K562 (cell line): ENCODE measurements around the gene PURA. TPM values are rescaled to one million over a fixed set of nuclear protein-coding genes. Genes with fewer than 3 reads are reported as not detected.

Experiments
- CBX3 ChIP-seq, 2 experiments: IDR thresholded peaks; 1 replicate in 1 of 2; 2 replicates in 1 of 2; pipeline ENCODE4 v1.6.1; 2012; ENCODE audit warnings: inconsistent platforms in 2 of 2, low read length in 2 of 2, borderline replicate concordance in 1 of 2, control low read depth in 1 of 2
- CBX5 ChIP-seq: IDR thresholded peaks from 2 replicates; pipeline ENCODE4 v1.6.1; 2014; ENCODE audit warnings: low read depth, borderline replicate concordance
- DACH1 ChIP-seq: fragments of 450-650 bp; IDR thresholded peaks from 2 replicates; pipeline ENCODE4 v1.6.1; 2018; ENCODE audit not compliant: partially characterized antibody
- ELF1 ChIP-seq: fragments of 200-800 bp; sonication (Bioruptor generic); IDR thresholded peaks from 2 replicates; pipeline ENCODE4 v1.6.1; 2016; ENCODE audit warnings: missing genetic modification characterization, missing compliant biosample characterization
- ETV1 ChIP-seq: fragments of 450-650 bp; conservative IDR thresholded peaks from 2 replicates; pipeline ENCODE4 v1.6.1; 2016; ENCODE audit warnings: missing genetic modification characterization, control low read depth, low read depth, missing compliant biosample characterization
- JUN ChIP-seq, 2 experiments: sonication (generic) in 1 of 2; formaldehyde crosslinking in 1 of 2; IDR thresholded peaks; 2 replicates each; pipeline versions ENCODE4 v1.6.1 to v1.8.0; 2012 to 2022; ENCODE audit warnings: borderline replicate concordance in 2 of 2, mild to moderate bottlenecking in 2 of 2, improper control_type of control experiment in 1 of 2, low read depth in 1 of 2, low read length in 1 of 2, missing genetic modification reagents in 1 of 2
- JUND ChIP-seq, 2 experiments: IDR thresholded peaks; 2 replicates in 1 of 2; 3 replicates in 1 of 2; pipeline ENCODE4 v1.6.1; 2011; ENCODE audit warnings: borderline replicate concordance in 2 of 2, low read depth in 2 of 2, low read length in 2 of 2, improper control_type of control experiment in 1 of 2, missing biosample characterization in 1 of 2, missing genetic modification characterization in 1 of 2, missing genetic modification reagents in 1 of 2
- L3MBTL2 ChIP-seq: fragments of 450-650 bp; IDR thresholded peaks from 2 replicates; pipeline ENCODE4 v1.6.1; 2016; ENCODE audit warnings: mild to moderate bottlenecking, moderate library complexity
- NCOA6 ChIP-seq: fragments of 450-650 bp; IDR thresholded peaks from 2 replicates; pipeline ENCODE4 v1.6.1; 2017; ENCODE audit warnings: mild to moderate bottlenecking
- PRMT5 ChIP-seq: sonication (generic); formaldehyde crosslinking; IDR thresholded peaks from 2 replicates; pipeline ENCODE4 v1.5.0; 2020; ENCODE audit warnings: missing genetic modification reagents
- RNF2 ChIP-seq: sonication (generic); IDR thresholded peaks from 2 replicates; pipeline ENCODE4 v1.6.1; 2016
- SMARCA4 ChIP-seq: fragments of 450-650 bp; IDR thresholded peaks from 2 replicates; pipeline ENCODE4 v1.6.1; 2016
- SREBF2 ChIP-seq: sonication (generic); formaldehyde crosslinking; IDR thresholded peaks from 2 replicates; pipeline ENCODE4 v1.4.0; 2020; ENCODE audit warnings: mild to moderate bottlenecking, missing genetic modification reagents
- U2AF2 ChIP-seq: fragments of 200-400 bp; formaldehyde crosslinking; optimal IDR thresholded peaks from 2 replicates; pipeline ENCODE3; 2017; ENCODE audit warnings: low read depth, mild to moderate bottlenecking, low read length
- ZKSCAN3 ChIP-seq: fragments of 250-450 bp; sonication (Bioruptor Pico); IDR thresholded peaks from 2 replicates; pipeline ENCODE4 v1.4.0; 2020
- ZNF184 ChIP-seq: sonication (generic); formaldehyde crosslinking; IDR thresholded peaks from 2 replicates; pipeline ENCODE4 v1.5.0; 2020; ENCODE audit warnings: missing genetic modification reagents
- ZNF24 ChIP-seq: fragments of 450-650 bp; IDR thresholded peaks from 2 replicates; pipeline ENCODE4 v1.6.1; 2016
- polyA plus RNA-seq, 8 experiments: library from polyadenylated mRNA; depleted of rRNA in 4 of 8; stranded (reverse) in 5 of 8; unstranded in 3 of 8; fragments of >200 nt; fragmentation: Nextera tagmentation in 2 of 8; fragmentation: Illumina TruSeq in 1 of 8; extraction: Ambion mirVana in 2 of 8; extraction: Trizol in 1 of 8; gene quantifications; 2 replicates each; pipeline versions ENCODE4 v1.2.1 to v1.2.3, GENCODE V29; 2011 to 2014; ENCODE audit warnings: inconsistent platforms in 1 of 8, missing spikeins in 1 of 8
- total RNA-seq, 7 experiments: library from RNA; depleted of rRNA in 6 of 7; stranded (reverse); fragments of >200 nt in 6 of 7; fragmentation: Illumina TruSeq in 2 of 7; extraction: Trizol in 2 of 7; gene quantifications; 2 replicates each; pipeline versions ENCODE4 v1.2.1 to v1.2.3, GENCODE V29; 2011 to 2021; ENCODE audit warnings: low replicate concordance in 1 of 7
- TF ChIP-seq, protein P1 (sequence below): fragments of 450-650 bp; IDR thresholded peaks from 2 replicates; pipeline ENCODE4 v1.6.1; 2018; ENCODE audit not compliant: partially characterized antibody
- TF ChIP-seq, protein P2 (sequence below): fragments of 200-800 bp; sonication (Bioruptor generic); IDR thresholded peaks from 2 replicates; pipeline ENCODE4 v1.6.1; 2016; ENCODE audit warnings: missing genetic modification characterization, missing compliant biosample characterization
- TF ChIP-seq, protein P3 (sequence below): fragments of 450-650 bp; formaldehyde crosslinking; IDR thresholded peaks from 2 replicates; pipeline ENCODE4 v1.4.0; 2022; ENCODE audit warnings: missing genetic modification characterization

The PURA gene
- total and polyA plus RNA-seq, 9 of the 15 experiments (the other 6 are each of a cell fraction or from before 2014, with no cell fraction given), result 3.2 to 11.1 (median 5.4) TPM

DNA sequence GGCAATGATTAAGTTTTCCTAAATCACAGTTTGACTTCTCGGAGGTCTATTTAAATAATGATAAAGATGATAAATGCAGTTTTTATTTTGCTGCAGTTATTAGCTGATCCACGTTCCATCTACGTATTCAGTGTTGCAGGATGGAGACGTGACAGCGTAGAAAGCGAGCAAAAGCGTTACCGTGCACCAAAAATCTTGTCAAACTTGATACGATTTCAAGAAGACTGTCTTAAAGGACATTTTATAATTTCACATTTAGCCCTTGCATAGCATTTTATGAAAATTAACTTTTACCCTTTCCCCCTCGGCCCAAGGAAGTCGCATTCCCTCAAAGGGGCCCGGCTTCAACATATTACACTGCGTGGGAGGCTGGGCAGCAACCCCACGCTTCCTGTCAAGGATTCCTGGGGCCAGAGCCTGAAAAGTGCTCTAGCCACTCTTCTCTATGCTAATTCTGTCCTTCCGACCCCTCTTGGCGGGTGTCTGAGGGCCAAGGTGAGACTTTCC, 7.1 kb upstream of the PURA start (continued):
- TF ChIP-seq, protein P1, sequence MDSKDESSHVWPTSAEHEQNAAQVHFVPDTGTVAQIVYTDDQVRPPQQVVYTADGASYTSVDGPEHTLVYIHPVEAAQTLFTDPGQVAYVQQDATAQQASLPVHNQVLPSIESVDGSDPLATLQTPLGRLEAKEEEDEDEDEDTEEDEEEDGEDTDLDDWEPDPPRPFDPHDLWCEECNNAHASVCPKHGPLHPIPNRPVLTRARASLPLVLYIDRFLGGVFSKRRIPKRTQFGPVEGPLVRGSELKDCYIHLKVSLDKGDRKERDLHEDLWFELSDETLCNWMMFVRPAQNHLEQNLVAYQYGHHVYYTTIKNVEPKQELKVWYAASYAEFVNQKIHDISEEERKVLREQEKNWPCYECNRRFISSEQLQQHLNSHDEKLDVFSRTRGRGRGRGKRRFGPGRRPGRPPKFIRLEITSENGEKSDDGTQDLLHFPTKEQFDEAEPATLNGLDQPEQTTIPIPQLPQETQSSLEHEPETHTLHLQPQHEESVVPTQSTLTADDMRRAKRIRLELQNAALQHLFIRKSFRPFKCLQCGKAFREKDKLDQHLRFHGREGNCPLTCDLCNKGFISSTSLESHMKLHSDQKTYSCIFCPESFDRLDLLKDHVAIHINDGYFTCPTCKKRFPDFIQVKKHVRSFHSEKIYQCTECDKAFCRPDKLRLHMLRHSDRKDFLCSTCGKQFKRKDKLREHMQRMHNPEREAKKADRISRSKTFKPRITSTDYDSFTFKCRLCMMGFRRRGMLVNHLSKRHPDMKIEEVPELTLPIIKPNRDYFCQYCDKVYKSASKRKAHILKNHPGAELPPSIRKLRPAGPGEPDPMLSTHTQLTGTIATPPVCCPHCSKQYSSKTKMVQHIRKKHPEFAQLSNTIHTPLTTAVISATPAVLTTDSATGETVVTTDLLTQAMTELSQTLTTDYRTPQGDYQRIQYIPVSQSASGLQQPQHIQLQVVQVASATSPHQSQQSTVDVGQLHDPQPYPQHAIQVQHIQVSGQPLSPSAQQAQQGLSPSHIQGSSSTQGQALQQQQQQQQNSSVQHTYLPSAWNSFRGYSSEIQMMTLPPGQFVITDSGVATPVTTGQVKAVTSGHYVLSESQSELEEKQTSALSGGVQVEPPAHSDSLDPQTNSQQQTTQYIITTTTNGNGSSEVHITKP, result no peak
- TF ChIP-seq CBX5, result no peak
- no peak for TF ChIP-seq JUN (IDR thresholded peaks at IDR 0.05; ENCODE audit: borderline replicate concordance, low read depth, low read length)
- TF ChIP-seq JUN (CRISPR knock-in tag; IDR thresholded peaks at IDR 0.05; ENCODE audit: borderline replicate concordance), result no peak
- no peak for TF ChIP-seq RNF2
- TF ChIP-seq, protein P2, sequence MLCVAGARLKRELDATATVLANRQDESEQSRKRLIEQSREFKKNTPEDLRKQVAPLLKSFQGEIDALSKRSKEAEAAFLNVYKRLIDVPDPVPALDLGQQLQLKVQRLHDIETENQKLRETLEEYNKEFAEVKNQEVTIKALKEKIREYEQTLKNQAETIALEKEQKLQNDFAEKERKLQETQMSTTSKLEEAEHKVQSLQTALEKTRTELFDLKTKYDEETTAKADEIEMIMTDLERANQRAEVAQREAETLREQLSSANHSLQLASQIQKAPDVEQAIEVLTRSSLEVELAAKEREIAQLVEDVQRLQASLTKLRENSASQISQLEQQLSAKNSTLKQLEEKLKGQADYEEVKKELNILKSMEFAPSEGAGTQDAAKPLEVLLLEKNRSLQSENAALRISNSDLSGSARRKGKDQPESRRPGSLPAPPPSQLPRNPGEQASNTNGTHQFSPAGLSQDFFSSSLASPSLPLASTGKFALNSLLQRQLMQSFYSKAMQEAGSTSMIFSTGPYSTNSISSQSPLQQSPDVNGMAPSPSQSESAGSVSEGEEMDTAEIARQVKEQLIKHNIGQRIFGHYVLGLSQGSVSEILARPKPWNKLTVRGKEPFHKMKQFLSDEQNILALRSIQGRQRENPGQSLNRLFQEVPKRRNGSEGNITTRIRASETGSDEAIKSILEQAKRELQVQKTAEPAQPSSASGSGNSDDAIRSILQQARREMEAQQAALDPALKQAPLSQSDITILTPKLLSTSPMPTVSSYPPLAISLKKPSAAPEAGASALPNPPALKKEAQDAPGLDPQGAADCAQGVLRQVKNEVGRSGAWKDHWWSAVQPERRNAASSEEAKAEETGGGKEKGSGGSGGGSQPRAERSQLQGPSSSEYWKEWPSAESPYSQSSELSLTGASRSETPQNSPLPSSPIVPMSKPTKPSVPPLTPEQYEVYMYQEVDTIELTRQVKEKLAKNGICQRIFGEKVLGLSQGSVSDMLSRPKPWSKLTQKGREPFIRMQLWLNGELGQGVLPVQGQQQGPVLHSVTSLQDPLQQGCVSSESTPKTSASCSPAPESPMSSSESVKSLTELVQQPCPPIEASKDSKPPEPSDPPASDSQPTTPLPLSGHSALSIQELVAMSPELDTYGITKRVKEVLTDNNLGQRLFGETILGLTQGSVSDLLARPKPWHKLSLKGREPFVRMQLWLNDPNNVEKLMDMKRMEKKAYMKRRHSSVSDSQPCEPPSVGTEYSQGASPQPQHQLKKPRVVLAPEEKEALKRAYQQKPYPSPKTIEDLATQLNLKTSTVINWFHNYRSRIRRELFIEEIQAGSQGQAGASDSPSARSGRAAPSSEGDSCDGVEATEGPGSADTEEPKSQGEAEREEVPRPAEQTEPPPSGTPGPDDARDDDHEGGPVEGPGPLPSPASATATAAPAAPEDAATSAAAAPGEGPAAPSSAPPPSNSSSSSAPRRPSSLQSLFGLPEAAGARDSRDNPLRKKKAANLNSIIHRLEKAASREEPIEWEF (CRISPR knock-in tag), result 0 out of 2 replicates have a peak, but pooled peaks have one; percentile 54
- TF ChIP-seq SREBF2 (CRISPR knock-in tag), result no peak
- no peak for TF ChIP-seq NCOA6
- TF ChIP-seq L3MBTL2, result no peak
- TF ChIP-seq SMARCA4, result peak; percentile 38; the same call in 1 of the 2 replicates
- TF ChIP-seq DACH1, result no peak
- TF ChIP-seq ETV1 (tag), result peak; percentile 58
- no peak for TF ChIP-seq CBX3 (IDR thresholded peaks at IDR 0.05; ENCODE audit: borderline replicate concordance in 1 of 2, low read length in 2 of 2)
- no peak for TF ChIP-seq ZNF184 (CRISPR knock-in tag)
- no peak for TF ChIP-seq U2AF2
- TF ChIP-seq JUND (IDR thresholded peaks at IDR 0.05; ENCODE audit: borderline replicate concordance, low read depth, low read length), result no peak
- TF ChIP-seq JUND (tag; IDR thresholded peaks at IDR 0.05; ENCODE audit: borderline replicate concordance, low read depth, low read length), result no peak; the same call in 2 of the 3 replicates
- no peak for TF ChIP-seq PRMT5 (CRISPR knock-in tag)
- no peak for TF ChIP-seq ZKSCAN3 (CRISPR knock-in tag)
- TF ChIP-seq ZNF24, result no peak
- TF ChIP-seq ELF1 (tag), result no peak
- TF ChIP-seq, protein P3, sequence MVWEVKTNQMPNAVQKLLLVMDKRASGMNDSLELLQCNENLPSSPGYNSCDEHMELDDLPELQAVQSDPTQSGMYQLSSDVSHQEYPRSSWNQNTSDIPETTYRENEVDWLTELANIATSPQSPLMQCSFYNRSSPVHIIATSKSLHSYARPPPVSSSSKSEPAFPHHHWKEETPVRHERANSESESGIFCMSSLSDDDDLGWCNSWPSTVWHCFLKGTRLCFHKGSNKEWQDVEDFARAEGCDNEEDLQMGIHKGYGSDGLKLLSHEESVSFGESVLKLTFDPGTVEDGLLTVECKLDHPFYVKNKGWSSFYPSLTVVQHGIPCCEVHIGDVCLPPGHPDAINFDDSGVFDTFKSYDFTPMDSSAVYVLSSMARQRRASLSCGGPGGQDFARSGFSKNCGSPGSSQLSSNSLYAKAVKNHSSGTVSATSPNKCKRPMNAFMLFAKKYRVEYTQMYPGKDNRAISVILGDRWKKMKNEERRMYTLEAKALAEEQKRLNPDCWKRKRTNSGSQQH (CRISPR knock-in tag), result no peak
